ENCODE data around the gene HBP1.
"Not testable (repeated sequence)": the region's sequence is repeated elsewhere in the genome, so short reads cannot be mapped to it uniquely, and the experiment has no call there.

The HBP1 gene

DNA sequence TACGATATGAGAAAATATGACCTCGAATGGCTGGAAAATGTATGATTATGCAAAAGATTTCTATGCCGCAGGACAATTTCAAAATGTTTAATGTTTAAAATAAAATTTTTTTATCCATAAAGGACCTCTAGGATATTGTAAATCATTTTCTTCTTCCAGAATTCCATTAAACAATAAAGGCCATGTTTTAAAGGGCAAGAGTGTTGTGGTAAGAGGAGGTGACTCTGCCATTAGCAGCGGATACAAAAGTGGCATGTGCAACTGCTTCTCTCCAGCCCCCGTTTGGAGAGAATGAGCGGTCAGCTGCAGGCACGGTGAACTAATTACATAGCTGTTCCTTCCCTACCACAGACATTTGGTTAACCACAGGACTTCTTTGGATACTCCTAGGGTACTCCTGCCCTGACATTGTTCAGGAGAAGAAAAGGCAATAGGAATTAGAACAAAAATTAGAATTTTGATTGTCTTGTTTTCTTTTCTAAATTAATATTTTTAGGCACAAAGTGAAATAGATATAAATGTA is 63.8 kb downstream of the HBP1 start:
- no peak for DNase-seq

DNA sequence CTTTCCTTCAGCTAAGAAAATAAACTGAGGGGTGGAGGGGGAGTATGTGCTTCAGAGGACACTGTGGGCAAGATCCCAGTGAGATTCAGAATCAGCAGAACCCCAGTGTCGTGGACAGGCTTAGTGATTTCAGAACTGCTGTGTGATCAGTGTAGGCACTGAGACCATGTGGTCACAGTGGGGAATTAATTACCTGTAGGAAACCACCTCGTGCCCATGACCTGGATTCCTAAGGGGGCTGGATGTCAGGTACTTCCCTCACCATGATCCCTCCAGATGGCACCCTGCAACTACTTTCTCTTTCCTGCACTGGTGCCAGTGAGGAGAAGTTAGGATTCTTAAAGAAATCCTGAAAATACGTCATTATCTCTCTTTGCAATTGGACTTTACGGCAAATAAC is 64.4 kb downstream of the HBP1 start:
- no peak for DNase-seq

DNA sequence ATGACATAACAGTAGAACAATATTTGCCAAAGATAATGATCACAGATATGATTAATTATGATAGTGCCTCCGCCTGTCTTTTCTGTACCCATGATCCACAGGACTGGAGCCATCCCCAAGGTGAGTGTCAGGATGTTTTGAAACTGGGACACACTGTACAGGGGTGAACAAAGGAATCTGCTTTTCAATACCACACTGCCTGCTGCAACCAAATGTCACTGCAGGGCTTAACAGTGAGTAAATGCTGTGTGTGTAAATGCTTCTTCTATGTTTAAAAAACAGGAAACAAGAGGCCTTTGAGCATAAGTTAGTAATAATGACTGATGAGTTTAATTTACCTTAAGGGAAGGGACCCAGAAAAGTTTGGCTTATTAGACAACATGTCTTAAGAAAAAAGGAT is 65.2 kb downstream of the HBP1 start:
- DNase-seq: no peak

DNA sequence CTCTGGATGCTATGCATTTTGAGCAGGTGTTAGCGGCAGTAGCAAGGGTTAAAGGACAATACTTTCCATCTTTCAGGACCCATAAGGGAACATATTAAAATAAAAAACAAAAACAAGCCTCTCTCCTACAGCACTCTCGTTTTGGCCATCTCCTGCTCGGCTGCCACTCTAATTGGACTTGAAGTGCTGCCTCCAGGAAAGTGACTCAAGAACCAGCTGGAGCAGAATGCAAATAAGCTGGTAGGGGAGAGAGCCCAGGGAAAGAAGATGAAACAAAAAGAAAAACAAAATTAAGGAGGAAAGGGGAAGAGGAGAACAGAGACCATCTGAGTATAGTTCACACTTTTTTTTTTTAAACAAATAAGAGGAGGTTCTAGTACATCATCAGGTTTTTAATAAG is 65.6 kb downstream of the HBP1 start:
- DNase-seq: no peak

DNA sequence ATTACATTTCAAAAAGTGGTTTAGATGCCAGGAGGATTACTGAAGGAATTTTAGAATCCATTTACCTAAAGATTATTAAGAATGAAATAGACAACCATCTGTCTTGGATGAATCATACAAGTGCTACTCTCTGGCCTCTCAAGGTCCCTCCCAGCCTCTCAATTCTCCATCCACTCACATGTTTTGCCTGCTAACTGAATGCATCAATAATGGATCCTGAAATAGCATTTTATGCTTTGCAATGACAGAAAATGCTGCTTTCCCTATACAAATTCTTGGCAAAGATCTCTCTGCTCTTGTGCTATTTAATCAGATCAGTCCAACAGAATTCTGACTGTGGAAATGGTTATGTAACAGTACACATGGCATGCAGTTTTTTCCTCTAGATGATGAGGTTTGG is 68.1 kb downstream of the HBP1 start:
- DNase-seq: no peak

DNA sequence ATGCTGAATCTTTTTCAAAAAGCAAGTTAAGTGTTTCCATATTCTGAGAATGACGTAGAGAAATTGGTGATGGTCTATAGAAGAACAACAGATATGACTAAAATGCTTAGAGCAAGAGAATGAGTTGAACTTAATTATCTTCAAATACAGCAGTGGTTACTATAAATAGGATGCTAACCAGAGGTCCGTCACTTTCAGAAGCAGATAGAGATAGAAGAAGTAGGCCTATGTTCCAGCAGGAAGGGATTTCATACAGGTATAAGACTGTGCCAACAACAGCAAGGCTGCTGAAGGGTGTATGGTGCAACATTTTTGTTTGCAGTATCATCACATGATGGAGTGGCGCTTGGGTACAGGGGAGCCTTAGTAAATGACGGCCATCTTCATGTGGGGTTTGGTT is 68.6 kb downstream of the HBP1 start:
- no peak for DNase-seq

DNA sequence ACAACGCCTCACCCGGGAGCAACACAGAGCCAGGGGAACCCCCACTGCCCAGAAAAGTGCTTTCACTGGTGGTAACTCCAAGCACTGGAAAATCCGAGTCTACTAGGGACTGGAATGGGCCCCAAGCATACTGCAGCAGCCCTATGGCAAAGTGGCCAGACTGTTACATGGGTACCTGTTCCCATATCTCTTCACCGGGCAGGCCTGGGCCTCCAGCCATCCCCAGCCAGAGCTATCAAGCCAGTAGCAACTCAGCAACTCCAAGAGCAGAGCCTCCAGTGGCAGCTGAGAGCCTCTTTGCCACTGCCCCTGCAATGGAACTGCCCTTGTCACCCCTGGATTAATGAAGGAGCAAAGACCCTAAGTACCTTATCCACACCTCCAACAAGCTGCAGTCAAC is 73.5 kb downstream of the HBP1 start:
- DNase-seq: no peak

DNA sequence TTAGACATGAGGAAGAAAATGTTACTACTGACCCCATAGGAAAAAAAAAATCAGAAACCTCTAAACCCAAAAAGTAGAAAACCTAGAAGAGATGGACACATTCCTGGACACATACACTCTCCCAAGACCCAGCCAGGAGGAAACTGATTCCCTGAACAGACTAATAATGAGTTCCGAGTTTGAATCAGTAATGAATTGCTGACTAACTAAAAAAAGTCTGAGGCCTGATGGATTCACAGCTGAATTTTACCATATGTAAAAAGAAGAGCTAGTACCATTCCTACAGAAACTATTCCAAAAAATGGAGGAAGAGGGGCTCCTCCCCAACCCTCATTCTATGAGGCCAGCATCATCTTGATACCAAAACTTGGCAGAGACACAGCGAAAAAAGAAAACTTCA is 75.8 kb downstream of the HBP1 start:
- DNase-seq: no peak

DNA sequence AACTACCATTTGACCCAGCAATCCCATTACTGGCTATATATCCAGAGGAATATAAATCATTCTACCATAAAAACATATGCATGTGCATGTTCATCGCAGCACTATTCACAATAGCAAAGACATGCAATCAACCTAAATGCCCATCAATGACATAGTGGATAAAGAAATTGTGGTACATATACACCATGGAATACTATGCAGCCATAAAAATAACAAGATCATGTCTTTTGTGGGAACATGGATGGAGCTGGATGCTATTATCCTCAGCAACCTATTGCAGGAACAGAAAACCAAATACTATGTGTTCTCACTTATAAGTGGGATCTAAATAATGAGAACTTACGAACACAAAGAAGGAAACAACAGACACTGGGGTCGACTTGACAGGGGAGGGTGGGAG is 78.0 kb downstream of the HBP1 start:
- DNase-seq: not testable (repeated sequence)

DNA sequence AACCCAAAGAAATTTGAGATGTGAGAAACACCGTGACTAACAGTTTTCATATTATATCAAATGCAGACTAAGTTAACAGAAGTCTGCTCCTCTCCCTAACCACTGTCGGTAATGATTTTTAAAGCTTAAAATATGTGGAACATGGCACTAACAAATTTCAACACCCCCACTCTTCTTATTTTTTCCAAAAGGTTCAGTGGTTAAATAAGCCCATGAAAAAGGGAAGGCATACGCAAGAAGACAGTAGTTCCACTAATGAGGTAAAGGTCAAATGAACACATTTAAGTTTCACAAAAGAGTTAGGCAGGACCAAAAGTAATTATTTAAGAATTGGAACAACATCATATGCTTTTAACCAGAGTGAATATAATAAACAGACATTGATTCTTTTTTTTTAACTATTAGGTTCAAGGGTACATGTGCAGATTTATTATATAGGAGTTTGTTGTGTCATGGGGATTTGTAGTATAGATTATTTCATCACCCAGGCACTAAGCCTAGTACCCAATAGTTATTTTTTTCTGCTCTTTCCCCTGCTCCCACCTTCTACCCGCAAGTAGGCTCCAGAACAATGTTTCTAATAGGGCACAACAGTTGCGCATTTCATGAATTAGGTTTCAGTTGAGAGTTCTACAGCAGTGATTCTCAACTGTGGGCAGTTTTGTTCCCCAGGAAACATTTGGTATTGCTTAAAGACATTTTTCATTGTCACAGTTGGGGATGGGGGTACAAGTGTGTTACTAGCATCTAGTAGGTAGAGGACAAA is 79.9 kb downstream of the HBP1 start:
- DNase-seq: no peak

DNA sequence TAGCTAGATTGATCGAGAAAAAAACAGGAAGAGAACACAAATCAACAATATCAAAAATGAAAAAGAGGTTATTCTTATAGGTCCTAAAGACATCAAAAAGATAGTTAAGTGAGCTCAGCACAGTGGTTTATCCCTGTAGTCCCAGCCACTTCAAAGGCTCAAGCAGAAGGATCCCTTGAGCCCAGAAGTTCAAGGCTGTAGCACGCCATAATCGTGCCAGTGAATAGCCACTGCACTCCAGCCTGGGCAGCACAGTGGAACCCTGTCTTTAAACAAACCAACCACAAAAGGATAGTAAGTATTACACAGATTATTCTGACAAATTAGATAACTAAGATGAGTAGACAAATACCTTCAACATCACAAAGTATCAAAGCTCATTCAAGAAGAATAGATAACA is 83.2 kb downstream of the HBP1 start:
- no peak for DNase-seq

Data from stimulated activated CD4-positive, alpha-beta T cell treated with anti-CD3 and anti-CD28 coated beads, Interleukin-4, amount 100 ng/mL, for 4 hours (primary cell).